ENCODE measurements around the gene POGZ. TPM values are rescaled to one million over a fixed set of nuclear protein-coding genes. Genes with fewer than 3 reads are reported as not detected.
"Not testable (repeated sequence)": the region's sequence is repeated elsewhere in the genome, so short reads cannot be mapped to it uniquely, and the experiment has no call there.

Gene POGZ
- total RNA-seq, 6 experiments from 2014 or later, result 34.9 to 40.3 (median 37.9) TPM

DNA sequence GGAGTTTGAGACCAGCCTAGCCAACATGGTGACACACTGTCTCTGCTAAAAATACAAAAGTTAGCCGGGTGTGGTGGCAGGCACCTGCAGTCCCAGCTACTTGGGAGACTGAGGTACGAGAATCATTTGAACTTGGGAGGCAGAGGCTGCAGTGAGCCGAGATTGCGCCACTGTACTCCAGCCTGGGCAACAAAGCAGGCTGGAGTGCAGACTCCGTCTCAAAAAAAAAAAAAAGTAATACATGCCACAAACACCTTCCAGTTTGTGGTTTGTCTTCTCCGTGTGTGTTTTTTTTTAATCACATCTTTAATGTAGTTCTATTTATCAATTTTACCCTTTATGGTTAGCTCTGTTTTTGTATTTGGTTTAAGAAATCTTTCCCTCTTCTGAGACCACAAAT is 22.3 kb downstream of the POGZ start:
- Mint-ChIP-seq H3K4me3 (no peak overlapping the region), H3K4me1 (ENCODE audit: low read depth) (peaks cover 24% of the 10 kb centered on the region), H3K27ac (no peak overlapping the region), H3K9me3 (no peaks in the 10 kb centered on the region), H3K36me3 (ENCODE audit: low read depth) (no peaks in the 10 kb centered on the region; the same call in 1 of the 2 replicates), H3K27me3 (ENCODE audit: insufficient read depth) (no peaks in the 10 kb centered on the region)
- TF ChIP-seq, protein P1, sequence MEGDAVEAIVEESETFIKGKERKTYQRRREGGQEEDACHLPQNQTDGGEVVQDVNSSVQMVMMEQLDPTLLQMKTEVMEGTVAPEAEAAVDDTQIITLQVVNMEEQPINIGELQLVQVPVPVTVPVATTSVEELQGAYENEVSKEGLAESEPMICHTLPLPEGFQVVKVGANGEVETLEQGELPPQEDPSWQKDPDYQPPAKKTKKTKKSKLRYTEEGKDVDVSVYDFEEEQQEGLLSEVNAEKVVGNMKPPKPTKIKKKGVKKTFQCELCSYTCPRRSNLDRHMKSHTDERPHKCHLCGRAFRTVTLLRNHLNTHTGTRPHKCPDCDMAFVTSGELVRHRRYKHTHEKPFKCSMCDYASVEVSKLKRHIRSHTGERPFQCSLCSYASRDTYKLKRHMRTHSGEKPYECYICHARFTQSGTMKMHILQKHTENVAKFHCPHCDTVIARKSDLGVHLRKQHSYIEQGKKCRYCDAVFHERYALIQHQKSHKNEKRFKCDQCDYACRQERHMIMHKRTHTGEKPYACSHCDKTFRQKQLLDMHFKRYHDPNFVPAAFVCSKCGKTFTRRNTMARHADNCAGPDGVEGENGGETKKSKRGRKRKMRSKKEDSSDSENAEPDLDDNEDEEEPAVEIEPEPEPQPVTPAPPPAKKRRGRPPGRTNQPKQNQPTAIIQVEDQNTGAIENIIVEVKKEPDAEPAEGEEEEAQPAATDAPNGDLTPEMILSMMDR (IDR thresholded peaks at IDR 0.05), result no peak
- DNase-seq, result no peak

- peaks cover 2% of the 10 kb centered on the region for H3K36me3 Mint-ChIP-seq (ENCODE audit: low read depth)
- no peaks in the 10 kb centered on the region for H3K27me3 Mint-ChIP-seq (ENCODE audit: insufficient read depth)
- H3K4me1 Mint-ChIP-seq (ENCODE audit: low read depth), result peaks cover 23% of the 10 kb centered on the region
- no peak overlapping the region; the same call in 1 of the 2 replicates for H3K27ac Mint-ChIP-seq
- no peak for DNase-seq
- TF ChIP-seq, protein P1 (IDR thresholded peaks at IDR 0.05), result no peak
- no peak overlapping the region for H3K4me3 Mint-ChIP-seq
- no peaks in the 10 kb centered on the region for H3K9me3 Mint-ChIP-seq
Observed at GRCh38 chr1:151435174-151435573, 24.1 kb downstream of the POGZ start.

DNA sequence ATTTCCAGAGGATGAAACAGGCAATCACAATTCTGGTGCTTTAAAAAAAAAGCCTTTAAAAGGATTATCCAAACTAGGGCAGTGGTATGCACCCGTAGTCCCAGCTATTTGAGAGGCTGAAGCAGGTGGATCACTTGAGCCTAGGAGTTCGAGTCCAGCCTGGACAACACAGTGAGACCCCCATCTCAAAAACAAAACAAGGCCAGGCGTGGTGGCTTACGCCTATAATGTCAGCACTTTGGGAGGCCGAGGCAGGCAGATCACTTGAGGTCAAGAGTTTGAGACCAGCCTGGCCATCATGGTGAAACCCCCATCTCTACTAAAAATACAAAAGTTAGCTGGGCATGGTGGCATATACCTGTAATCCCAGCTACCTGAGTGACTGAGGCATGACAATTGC is 25.5 kb downstream of the POGZ start:
- H3K36me3 Mint-ChIP-seq (ENCODE audit: low read depth); H3K27me3 Mint-ChIP-seq (ENCODE audit: insufficient read depth); H3K9me3 Mint-ChIP-seq; H3K27ac Mint-ChIP-seq; DNase-seq; H3K4me3 Mint-ChIP-seq: not testable (repeated sequence)
- peaks cover 26% of the 10 kb centered on the region for H3K4me1 Mint-ChIP-seq (ENCODE audit: low read depth)

DNA sequence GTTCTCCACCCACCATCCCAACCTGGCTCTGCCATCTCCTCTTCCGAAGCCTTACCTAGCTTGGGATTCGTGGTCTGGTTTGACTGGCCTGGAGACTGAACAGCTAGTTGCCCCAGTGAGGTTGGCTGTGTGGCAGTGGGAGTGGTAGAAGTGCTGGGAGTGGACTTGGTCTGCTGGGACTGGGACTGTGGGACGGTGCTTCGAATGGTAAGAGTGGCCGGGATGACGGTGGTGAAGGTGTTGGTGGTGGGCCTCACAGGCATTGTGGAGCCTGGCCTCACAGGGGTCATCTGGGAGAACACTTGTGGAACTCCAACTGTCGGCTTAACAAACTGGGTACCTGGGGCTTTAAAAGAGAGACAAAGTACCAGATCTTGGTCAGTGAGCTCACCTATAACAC is 31.2 kb downstream of the POGZ start:
- Mint-ChIP-seq H3K27ac (no peak overlapping the region), H3K27me3 (ENCODE audit: insufficient read depth) (no peaks in the 10 kb centered on the region), H3K4me3 (no peak overlapping the region), H3K9me3 (no peaks in the 10 kb centered on the region), H3K4me1 (ENCODE audit: low read depth) (peaks cover 7% of the 10 kb centered on the region; the same call in 1 of the 2 replicates), H3K36me3 (ENCODE audit: low read depth) (peaks cover 39% of the 10 kb centered on the region)
- DNase-seq, result no peak
- TF ChIP-seq, protein P1 (IDR thresholded peaks at IDR 0.05), result no peak

- no peak for DNase-seq
- H3K27me3 Mint-ChIP-seq (ENCODE audit: insufficient read depth), result no peaks in the 10 kb centered on the region
- H3K27ac Mint-ChIP-seq, result no peak overlapping the region
- no peaks in the 10 kb centered on the region for H3K9me3 Mint-ChIP-seq
- H3K4me1 Mint-ChIP-seq (ENCODE audit: low read depth), result peaks cover 2% of the 10 kb centered on the region; the same call in 1 of the 2 replicates
- peaks cover 50% of the 10 kb centered on the region for H3K36me3 Mint-ChIP-seq (ENCODE audit: low read depth)
- H3K4me3 Mint-ChIP-seq, result no peak overlapping the region
- TF ChIP-seq, protein P1 (IDR thresholded peaks at IDR 0.05), result no peak
Observed at GRCh38 chr1:151425103-151425502, 34.2 kb downstream of the POGZ start.

DNA sequence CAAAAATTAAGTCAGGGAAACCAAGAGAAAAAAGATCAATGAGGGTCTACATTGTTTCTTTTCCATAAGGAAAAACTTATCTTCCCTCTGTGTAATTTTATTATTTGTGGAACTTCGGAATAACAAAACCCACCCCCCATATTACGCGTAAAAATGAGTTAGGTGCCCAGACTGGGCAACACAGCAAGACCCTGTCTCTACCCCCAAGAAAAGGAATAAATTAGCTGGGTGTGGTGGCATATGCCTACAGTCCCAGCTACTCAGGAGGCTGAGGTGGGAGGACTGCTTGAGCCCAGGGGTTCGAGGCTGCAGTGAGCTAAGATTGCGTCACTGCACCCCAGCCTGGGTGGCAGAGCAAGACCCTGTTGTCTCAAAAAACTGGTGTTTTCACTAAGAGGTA is 39.5 kb downstream of the POGZ start:
- peaks cover 6% of the 10 kb centered on the region for H3K4me1 Mint-ChIP-seq (ENCODE audit: low read depth)
- no peak for DNase-seq
- TF ChIP-seq, protein P1 (IDR thresholded peaks at IDR 0.05), result no peak
- peaks cover 44% of the 10 kb centered on the region for H3K36me3 Mint-ChIP-seq (ENCODE audit: low read depth)
- no peak overlapping the region for H3K4me3 Mint-ChIP-seq
- H3K9me3 Mint-ChIP-seq, result no peaks in the 10 kb centered on the region
- no peak overlapping the region for H3K27ac Mint-ChIP-seq
- H3K27me3 Mint-ChIP-seq (ENCODE audit: insufficient read depth), result no peaks in the 10 kb centered on the region

Data from HFFc6 (cell line).